ENCODE measurements around the gene ATP8A1.

DNA sequence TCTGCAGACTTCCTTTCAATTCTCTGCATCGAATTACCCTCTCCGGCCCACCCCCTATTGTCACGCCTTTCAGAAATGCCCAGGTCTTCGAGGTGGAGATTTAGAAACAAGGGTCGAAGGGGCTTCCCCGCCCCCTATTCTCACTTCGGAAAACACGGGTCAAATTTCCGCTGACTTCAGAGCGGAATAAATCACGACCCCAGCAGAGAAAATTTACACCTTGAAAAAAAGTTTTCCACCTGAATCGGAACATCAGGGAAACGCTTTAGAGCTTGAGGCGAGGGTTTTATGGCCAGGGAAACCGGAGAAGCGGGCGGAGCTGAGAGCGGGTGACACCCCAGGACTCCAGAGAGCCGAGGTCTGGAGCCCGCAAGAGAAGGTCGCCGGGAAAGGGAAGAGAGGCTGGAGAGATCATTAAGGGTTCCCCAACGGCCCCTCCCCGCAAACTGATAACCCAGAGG, 258.0 kb downstream of the ATP8A1 start:
- TF ChIP-seq, protein P1, sequence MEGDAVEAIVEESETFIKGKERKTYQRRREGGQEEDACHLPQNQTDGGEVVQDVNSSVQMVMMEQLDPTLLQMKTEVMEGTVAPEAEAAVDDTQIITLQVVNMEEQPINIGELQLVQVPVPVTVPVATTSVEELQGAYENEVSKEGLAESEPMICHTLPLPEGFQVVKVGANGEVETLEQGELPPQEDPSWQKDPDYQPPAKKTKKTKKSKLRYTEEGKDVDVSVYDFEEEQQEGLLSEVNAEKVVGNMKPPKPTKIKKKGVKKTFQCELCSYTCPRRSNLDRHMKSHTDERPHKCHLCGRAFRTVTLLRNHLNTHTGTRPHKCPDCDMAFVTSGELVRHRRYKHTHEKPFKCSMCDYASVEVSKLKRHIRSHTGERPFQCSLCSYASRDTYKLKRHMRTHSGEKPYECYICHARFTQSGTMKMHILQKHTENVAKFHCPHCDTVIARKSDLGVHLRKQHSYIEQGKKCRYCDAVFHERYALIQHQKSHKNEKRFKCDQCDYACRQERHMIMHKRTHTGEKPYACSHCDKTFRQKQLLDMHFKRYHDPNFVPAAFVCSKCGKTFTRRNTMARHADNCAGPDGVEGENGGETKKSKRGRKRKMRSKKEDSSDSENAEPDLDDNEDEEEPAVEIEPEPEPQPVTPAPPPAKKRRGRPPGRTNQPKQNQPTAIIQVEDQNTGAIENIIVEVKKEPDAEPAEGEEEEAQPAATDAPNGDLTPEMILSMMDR (IDR thresholded peaks at IDR 0.05) = no peak
- no peak for TF ChIP-seq POLR2A (IDR thresholded peaks at IDR 0.05)
